ENCODE results near the gene PTPRE. TPM values are rescaled to one million over a fixed set of nuclear protein-coding genes. Genes with fewer than 3 reads are reported as not detected.

Gene PTPRE
- total and polyA plus RNA-seq, 8 donors: 6.8 to 88.7 (median 9.3) TPM

DNA sequence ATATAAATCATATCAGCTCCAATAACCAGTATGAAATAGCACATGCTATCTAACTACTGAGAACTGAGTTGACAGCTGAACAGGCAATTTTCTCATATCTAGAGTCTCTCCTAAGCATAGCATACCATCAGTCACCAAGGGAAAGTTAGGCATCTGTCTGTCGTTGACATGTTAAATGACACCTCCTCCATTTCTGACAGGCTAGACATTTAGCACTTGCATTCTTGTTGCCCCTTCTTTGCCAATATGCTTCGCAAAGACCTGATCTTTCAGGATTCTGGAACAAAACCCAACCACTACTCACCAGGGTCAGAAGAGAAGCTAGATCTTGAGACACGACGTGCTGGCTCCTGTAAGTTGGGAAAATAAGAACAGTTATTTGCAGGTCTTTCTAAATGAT, 209.3 kb downstream of the PTPRE start:
- ATAC-seq (no peak), DNase-seq (no peak)
- no peaks in the 10 kb centered on the region for H3K9me3 ChIP-seq
- TF ChIP-seq, protein P1, sequence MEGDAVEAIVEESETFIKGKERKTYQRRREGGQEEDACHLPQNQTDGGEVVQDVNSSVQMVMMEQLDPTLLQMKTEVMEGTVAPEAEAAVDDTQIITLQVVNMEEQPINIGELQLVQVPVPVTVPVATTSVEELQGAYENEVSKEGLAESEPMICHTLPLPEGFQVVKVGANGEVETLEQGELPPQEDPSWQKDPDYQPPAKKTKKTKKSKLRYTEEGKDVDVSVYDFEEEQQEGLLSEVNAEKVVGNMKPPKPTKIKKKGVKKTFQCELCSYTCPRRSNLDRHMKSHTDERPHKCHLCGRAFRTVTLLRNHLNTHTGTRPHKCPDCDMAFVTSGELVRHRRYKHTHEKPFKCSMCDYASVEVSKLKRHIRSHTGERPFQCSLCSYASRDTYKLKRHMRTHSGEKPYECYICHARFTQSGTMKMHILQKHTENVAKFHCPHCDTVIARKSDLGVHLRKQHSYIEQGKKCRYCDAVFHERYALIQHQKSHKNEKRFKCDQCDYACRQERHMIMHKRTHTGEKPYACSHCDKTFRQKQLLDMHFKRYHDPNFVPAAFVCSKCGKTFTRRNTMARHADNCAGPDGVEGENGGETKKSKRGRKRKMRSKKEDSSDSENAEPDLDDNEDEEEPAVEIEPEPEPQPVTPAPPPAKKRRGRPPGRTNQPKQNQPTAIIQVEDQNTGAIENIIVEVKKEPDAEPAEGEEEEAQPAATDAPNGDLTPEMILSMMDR (IDR thresholded peaks at IDR 0.05): no peak
- no peaks in the 10 kb centered on the region for H3K4me1 ChIP-seq
- H3K4me3 ChIP-seq: no peak overlapping the region
- intact Hi-C loops (cut with DNase I): no loop called here
- H3K27me3 ChIP-seq: no peaks in the 10 kb centered on the region
- no peak overlapping the region for H3K27ac ChIP-seq
- H3K36me3 ChIP-seq: peaks cover 0 to 10% of the 10 kb centered on the region in 2 donors

DNA sequence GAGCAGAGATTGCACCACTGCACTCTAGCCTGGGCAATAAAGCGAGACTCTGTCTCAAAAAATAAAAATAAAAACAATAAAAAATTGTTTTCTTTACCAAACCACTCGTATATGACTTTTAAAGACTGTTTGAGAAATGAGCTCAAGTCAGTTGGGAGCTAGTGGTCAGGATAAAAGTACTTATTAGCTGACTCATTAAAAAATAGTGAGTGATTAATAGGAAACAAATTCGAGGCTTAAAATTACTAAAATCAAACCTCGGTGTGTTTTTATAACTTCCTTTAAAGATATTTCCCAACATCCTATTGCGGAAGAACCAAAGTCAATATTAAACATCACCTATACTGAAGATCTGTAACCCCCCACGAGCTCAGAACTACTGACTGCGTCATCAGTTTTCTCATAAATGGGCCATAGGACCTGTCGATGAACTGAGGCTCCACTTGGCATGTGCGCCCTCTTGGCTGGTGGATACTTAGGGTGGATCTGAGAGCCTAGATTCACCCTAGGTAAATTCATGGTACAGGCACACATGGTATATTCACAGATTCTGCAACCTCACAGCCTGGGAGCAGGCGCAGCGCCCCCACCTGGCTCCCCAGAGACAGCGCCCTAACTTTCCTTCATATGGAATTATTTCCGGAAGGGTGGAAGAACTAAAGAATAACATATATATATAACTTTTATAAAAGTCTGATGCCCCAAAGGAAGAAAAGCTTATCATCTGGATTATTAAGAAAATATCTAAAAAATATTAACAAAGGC, 210.1 kb downstream of the PTPRE start:
- Histone ChIP-seq H3K4me1 (no peaks in the 10 kb centered on the region), H3K36me3 (peaks cover 0 to 10% of the 10 kb centered on the region in 2 donors), H3K27ac (no peak overlapping the region), H3K9me3 (no peaks in the 10 kb centered on the region), H3K4me3 (no peak overlapping the region), H3K27me3 (peaks cover 0 to 2% of the 10 kb centered on the region in 2 donors)
- intact Hi-C loops (cut with DNase I): no loop called here
- ATAC-seq (no peak), DNase-seq (no peak)
- TF ChIP-seq, protein P1 (IDR thresholded peaks at IDR 0.05): no peak

DNA sequence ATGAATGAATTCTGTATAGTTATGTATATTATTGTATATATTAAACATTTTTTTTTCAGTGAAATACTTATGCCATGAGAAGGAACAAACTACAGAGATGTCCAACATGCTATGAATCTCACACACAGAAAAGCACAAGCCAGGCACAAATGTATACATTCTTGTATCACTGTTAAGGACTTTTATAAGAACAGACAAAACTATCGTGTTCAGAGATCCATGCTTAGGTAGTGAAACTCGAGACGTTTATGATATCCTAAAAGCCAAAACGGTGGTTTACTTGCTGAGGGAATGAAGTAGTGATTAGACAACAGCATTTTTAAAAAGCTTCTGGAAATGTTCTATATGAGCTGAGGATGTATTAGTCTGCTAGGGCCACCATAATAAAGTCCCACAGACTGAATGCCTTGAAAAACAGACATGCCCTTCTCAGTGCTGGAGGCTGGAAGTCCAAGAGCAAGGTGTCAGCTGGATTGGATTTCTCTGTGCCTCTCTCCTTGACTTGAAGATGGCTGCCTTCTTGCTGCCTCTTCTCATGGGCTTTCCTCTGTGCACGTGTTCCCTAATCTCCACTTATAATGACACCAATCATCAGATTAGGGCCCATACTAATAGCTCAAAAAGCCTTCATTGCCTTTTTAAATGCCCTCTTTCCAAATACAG, 215.0 kb downstream of the PTPRE start:
- TF ChIP-seq, protein P1 (IDR thresholded peaks at IDR 0.05): no peak
- Histone ChIP-seq H3K9me3 (no peaks in the 10 kb centered on the region), H3K27me3 (peaks cover 0 to 43% of the 10 kb centered on the region in 2 donors), H3K4me1 (peaks cover 15 to 40% of the 10 kb centered on the region in 2 donors), H3K27ac (no peak overlapping the region), H3K4me3 (no peak overlapping the region), H3K36me3 (no peaks in the 10 kb centered on the region)
- DNase-seq: no peak
- ATAC-seq: no peak
- intact Hi-C loops (cut with DNase I): no loop called here

DNA sequence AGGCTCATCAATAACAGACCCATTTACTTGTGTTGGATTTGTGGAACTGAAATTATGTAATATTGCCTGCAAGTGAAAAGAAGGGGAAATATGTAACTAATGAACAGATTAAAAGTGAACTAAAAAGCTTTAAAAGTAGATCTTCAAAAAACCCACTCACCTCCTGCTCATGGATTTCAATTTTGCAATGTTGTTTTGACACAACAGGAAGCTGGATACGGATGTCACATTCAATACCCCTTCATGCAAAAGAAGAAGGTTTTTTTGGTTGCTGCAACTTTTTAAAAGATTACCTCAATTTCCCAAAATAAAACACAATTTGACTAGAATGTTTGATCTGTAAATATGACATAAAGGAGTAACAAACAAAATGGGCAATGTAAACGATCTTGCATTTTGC, 216.0 kb downstream of the PTPRE start:
- Histone ChIP-seq H3K4me3 (no peak overlapping the region), H3K36me3 (no peaks in the 10 kb centered on the region), H3K4me1 (peaks cover 15 to 43% of the 10 kb centered on the region in 2 donors), H3K9me3 (no peaks in the 10 kb centered on the region), H3K27me3 (peaks cover 0 to 43% of the 10 kb centered on the region in 2 donors), H3K27ac (no peak overlapping the region)
- ATAC-seq (no peak), DNase-seq (no peak)
- intact Hi-C loops (cut with DNase I): no loop called here
- TF ChIP-seq, protein P1 (IDR thresholded peaks at IDR 0.05): no peak

DNA sequence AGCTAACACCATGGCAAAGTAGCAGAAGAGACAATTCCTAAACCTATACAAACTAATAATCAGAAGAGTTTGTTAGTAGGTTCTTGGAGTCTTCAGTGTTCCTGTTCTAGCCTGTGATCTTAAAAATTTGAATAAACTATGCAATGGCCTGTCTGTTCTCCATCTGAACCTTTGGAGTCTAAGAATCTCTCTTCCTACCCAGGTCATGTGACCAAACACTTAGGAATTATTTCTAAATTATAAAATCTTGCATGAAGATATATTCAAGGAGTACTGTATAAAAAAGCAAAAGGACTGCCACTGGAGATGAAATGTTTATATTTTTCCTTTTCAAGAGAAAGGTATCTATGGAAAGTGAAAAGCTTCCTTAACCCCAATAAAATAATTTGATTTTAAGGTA, 216.9 kb downstream of the PTPRE start:
- no peak for ATAC-seq

More for the DNA sequence above, 216.9 kb downstream of the PTPRE start:
- no peak overlapping the region for H3K27ac ChIP-seq
- intact Hi-C loops (cut with DNase I): no loop called here
- H3K27me3 ChIP-seq: peaks cover 0 to 43% of the 10 kb centered on the region in 2 donors
- DNase-seq: no peak
- H3K9me3 ChIP-seq: no peaks in the 10 kb centered on the region
- TF ChIP-seq, protein P1 (IDR thresholded peaks at IDR 0.05): no peak
- peaks cover 15 to 43% of the 10 kb centered on the region in 2 donors for H3K4me1 ChIP-seq
- no peak overlapping the region for H3K4me3 ChIP-seq
- no peaks in the 10 kb centered on the region for H3K36me3 ChIP-seq
